GM21528 (cell line): Measurements from ENCODE around the gene STARD3.
"Not testable (repeated sequence)": the region's sequence is repeated elsewhere in the genome, so short reads cannot be mapped to it uniquely, and the experiment has no call there.

ENCODE experiments used
- ATAC-seq: cut with Tn5 transposase; IDR thresholded peaks from one replicate; pipeline ENCODE4 v1.9.1; 2021; ENCODE audit warnings: mild to moderate bottlenecking, moderate library complexity; ENCODE audit not compliant: unreplicated experiment, low FRiP score

STARD3 gene

GRCh38 chr17:39687101-39687545 lies 50.2 kb downstream of the STARD3 start:
- ATAC-seq: no peak

- ATAC-seq: peak; percentile 73
These were observed 50.9 kb downstream of the STARD3 start, which contains the start of gene PGAP3 for GRCh38 chr17:39687546-39688474. TSS of gene PGAP3 (minus strand) at chr17:39688057. CDS start at chr17:39688014, 43 bp downstream.

GRCh38 chr17:39688475-39688835 lies 51.5 kb downstream of the STARD3 start:
- ATAC-seq: no peak

GRCh38 chr17:39688945-39689344 lies 52.0 kb downstream of the STARD3 start:
- no peak for ATAC-seq

GRCh38 chr17:39694593-39694992 lies 57.6 kb downstream of the STARD3 start:
- ATAC-seq: no peak

- ATAC-seq: no peak
These were observed 58.1 kb downstream of the STARD3 start for GRCh38 chr17:39695089-39695474.

- ATAC-seq: no peak
These were observed 59.8 kb downstream of the STARD3 start for GRCh38 chr17:39696731-39697130.

GRCh38 chr17:39697961-39698360 lies 61.0 kb downstream of the STARD3 start:
- ATAC-seq: no peak

GRCh38 chr17:39699157-39699817 lies 62.3 kb downstream of the STARD3 start:
- ATAC-seq: not testable (repeated sequence)

- ATAC-seq: no peak
These were observed 62.8 kb downstream of the STARD3 start, which contains the start of gene ERBB2 for GRCh38 chr17:39699818-39700147. TSS of gene ERBB2 (plus strand) at chr17:39700064. CDS start at chr17:39700239, 175 bp downstream.

GRCh38 chr17:39700148-39700987 lies 63.4 kb downstream of the STARD3 start:
- ATAC-seq: no peak

GRCh38 chr17:39701012-39701783 lies 64.3 kb downstream of the STARD3 start:
- ATAC-seq: no peak

GRCh38 chr17:39701784-39702422 lies 65.0 kb downstream of the STARD3 start:
- ATAC-seq: no peak

- ATAC-seq: no peak
These were observed 66.3 kb downstream of the STARD3 start for GRCh38 chr17:39702901-39703893.

- no peak for ATAC-seq
These were observed 67.0 kb downstream of the STARD3 start for GRCh38 chr17:39703913-39704312.

GRCh38 chr17:39704821-39705551 lies 68.0 kb downstream of the STARD3 start:
- no peak for ATAC-seq

GRCh38 chr17:39705786-39706348 lies 68.9 kb downstream of the STARD3 start:
- ATAC-seq: no peak
